HG02759 (cell line): ENCODE results near the gene DHRS12.

Experiments
- ATAC-seq: cut with Tn5 transposase; IDR thresholded peaks from one replicate; pipeline ENCODE4 v1.9.1; 2021; ENCODE audit warnings: mild to moderate bottlenecking, moderate library complexity; ENCODE audit not compliant: unreplicated experiment

Gene DHRS12

GRCh38 chr13:51731759-51732158 is 72.2 kb downstream of the DHRS12 start:
- ATAC-seq, result no peak

GRCh38 chr13:51730927-51731326 is 73.0 kb downstream of the DHRS12 start:
- no peak for ATAC-seq

GRCh38 chr13:51729866-51730553 is 74.0 kb downstream of the DHRS12 start:
- ATAC-seq, result no peak

GRCh38 chr13:51728972-51729371 is 75.0 kb downstream of the DHRS12 start:
- ATAC-seq, result no peak

- no peak for ATAC-seq
Observed at GRCh38 chr13:51728275-51728673, 75.7 kb downstream of the DHRS12 start.

DNA sequence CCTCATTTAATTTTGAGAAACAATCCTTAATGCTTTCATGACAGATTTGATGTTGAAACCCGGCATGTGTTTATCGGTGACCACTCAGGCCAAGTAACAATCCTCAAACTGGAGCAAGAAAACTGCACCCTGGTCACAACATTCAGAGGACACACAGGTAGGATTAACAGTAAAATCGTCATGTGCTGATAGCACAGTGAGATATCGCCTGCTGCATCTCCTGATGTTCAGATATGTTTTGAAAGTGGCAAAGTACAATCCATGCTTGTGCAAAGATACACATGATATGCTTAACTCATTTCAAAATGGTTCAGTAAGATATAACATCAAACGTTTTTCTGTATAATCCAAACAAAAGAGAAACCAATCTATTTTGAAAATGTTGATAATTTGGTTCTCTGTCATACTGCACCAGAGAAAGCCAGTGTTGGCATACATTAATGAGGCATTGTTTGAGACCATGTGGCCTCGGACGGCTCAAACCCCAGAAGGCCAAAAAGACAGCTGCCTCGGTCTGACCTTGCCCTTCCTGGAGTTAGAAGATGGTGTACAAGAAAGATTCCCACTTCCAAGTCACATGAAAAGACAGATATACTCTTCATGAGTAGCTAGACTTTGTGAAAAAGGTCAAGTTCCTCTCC is 76.2 kb downstream of the DHRS12 start:
- no peak for ATAC-seq

- ATAC-seq, result no peak
Observed at GRCh38 chr13:51726446-51727193, 77.3 kb downstream of the DHRS12 start.

DNA sequence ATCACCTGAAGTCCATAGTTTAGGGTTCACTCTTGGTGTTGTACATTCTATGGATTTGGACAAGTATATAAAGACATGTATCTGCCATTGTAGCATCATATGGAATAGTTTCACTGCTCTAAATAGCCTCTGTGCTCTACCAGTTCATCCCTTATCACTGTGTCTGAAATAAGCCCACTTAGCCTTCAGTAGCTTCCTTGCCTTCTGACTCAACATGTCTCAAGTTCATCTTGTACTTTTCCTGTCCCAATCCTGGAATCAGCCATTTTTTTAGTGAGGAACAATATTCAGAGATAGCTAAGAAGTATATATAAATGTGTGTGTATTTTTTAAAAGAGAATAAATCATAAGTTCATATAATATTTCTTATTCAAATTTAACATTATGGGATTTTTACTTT is 79.2 kb downstream of the DHRS12 start:
- no peak for ATAC-seq

DNA sequence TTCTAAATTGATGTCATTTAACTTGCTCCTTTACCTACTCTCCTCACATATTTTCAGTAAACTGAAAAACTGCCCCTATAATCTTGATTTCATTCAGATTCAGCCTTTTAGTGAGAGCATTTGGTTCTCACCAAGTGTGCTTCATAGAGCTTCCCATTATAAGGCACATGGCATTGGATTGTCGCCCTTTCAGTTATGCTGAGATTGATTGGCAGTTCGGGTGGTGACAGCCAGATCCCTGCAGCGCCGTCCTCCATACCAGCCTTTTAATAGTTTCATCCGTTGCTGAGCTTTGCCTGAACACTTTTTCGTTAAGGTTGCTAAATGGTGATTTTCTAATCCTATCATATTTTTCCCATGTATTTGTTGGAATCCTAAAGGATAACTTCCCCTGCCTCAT is 80.4 kb downstream of the DHRS12 start:
- ATAC-seq, result no peak

DNA sequence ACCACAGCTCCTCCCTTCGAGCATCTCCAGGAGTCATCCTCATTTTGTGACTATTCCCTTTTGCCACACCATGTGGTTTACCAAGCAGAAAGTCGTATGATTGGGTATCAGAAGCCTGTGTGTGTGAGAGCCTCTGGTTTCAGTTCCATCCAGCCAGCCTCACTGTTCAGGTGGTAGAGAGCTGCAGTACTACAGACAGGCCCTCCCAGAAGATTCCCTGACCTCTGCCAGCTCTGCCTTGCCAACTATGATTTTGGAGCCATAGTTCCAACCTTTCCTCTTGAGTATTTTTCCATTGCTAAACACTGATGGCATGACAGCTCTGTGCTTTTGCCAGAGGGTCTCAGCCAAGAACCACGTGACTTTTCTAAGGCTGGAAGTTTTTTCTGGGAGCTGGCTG is 82.5 kb downstream of the DHRS12 start:
- ATAC-seq, result no peak

GRCh38 chr13:51719394-51719793 is 84.6 kb downstream of the DHRS12 start:
- no peak for ATAC-seq
